Endodermal cell (in vitro differentiated cells): ENCODE data around the gene KATNB1. TPM values are rescaled to one million over a fixed set of nuclear protein-coding genes. Genes with fewer than 3 reads are reported as not detected.
"Not testable (repeated sequence)": the region's sequence is repeated elsewhere in the genome, so short reads cannot be mapped to it uniquely, and the experiment has no call there.

ENCODE experiments used
- DNase-seq: peaks from one replicate; pipeline ENCODE4 v3.0.0-alpha.2; 2017
- H3K27ac ChIP-seq: 2 replicates; pipeline ENCODE4 v1.5.1; 2013; ENCODE audit warnings: mild to moderate bottlenecking, low read depth, low read length, moderate library complexity
- H3K27me3 ChIP-seq: 2 replicates; pipeline ENCODE4 v1.6.1; 2013; ENCODE audit warnings: mild to moderate bottlenecking, low read length, moderate library complexity; ENCODE audit not compliant: insufficient read depth, control insufficient read depth, poor library complexity, severe bottlenecking
- H3K36me3 ChIP-seq: 2 replicates; pipeline ENCODE4 v1.7.0; 2013; ENCODE audit warnings: mild to moderate bottlenecking, low read length, moderate library complexity; ENCODE audit not compliant: control insufficient read depth, insufficient read depth
- H3K4me1 ChIP-seq: one replicate; pipeline ENCODE4 v1.7.0; 2013; ENCODE audit warnings: low read length; ENCODE audit not compliant: control insufficient read depth, insufficient read depth
- H3K4me3 ChIP-seq: 2 replicates; pipeline ENCODE4 v1.5.1; 2013; ENCODE audit warnings: mild to moderate bottlenecking, low read length, moderate library complexity
- H3K9ac ChIP-seq: 2 replicates; pipeline ENCODE4 v1.6.1; 2013; ENCODE audit warnings: mild to moderate bottlenecking, low read length, moderate library complexity; ENCODE audit not compliant: poor library complexity, severe bottlenecking; ENCODE audit errors: extremely low read depth
- H3K9me3 ChIP-seq: 2 replicates; pipeline ENCODE4 v1.6.1; 2013; ENCODE audit warnings: mild to moderate bottlenecking, low read length, moderate library complexity; ENCODE audit not compliant: control insufficient read depth
- H3K27ac Mint-ChIP-seq: 2 replicates; pipeline ENCODE4 v1.8.0; 2020; ENCODE audit warnings: mixed read lengths
- H3K27me3 Mint-ChIP-seq: 2 replicates; pipeline ENCODE4 v1.8.0; 2021; ENCODE audit warnings: mild to moderate bottlenecking, mixed read lengths; ENCODE audit not compliant: insufficient read depth
- H3K36me3 Mint-ChIP-seq: 2 replicates; pipeline ENCODE4 v1.8.0; 2020; ENCODE audit warnings: low read depth, mixed read lengths
- H3K4me1 Mint-ChIP-seq: 2 replicates; pipeline ENCODE4 v1.8.0; 2020; ENCODE audit warnings: mixed read lengths
- H3K4me3 Mint-ChIP-seq: 2 replicates; pipeline ENCODE4 v1.8.0; 2020; ENCODE audit warnings: mild to moderate bottlenecking, moderate library complexity, mixed read lengths
- H3K9me3 Mint-ChIP-seq: 2 replicates; pipeline ENCODE4 v1.8.0; 2020; ENCODE audit warnings: mild to moderate bottlenecking, mixed read lengths
- WGBS, 2 experiments: methylation state at CpG; one replicate each; pipeline versions ENCODE4 v1.1.5 to v1.1.7; 2013; ENCODE audit warnings: missing lambda C conversion rate in 2 of 2, mixed read lengths in 1 of 2; ENCODE audit not compliant: insufficient coverage in 1 of 2, insufficient read length in 1 of 2; 5-methylcytosine and 5-hydroxymethylcytosine counted together
- total RNA-seq, 2 donors: library from RNA; stranded (reverse); fragmentation: NEBNext Ultra II Directional in 1 of 2; extraction: Animal tissue kit (Norgen Biotek cat#: 25700) in 1 of 2; gene quantifications; 2 replicates in 1 of 2; 3 replicates in 1 of 2; pipeline ENCODE4 v1.2.1, GENCODE V29; 2021
- TF ChIP-seq, protein P1 (sequence below): fragments of 200-600 bp; sonication (generic); conservative IDR thresholded peaks from 2 replicates; pipeline ENCODE4 v1.5.0; 2021; ENCODE audit warnings: antibody characterized with exemption, mild to moderate bottlenecking

Gene KATNB1
- total RNA-seq, 2 donors from 2014 or later: 26.1 to 32.4 TPM

DNA sequence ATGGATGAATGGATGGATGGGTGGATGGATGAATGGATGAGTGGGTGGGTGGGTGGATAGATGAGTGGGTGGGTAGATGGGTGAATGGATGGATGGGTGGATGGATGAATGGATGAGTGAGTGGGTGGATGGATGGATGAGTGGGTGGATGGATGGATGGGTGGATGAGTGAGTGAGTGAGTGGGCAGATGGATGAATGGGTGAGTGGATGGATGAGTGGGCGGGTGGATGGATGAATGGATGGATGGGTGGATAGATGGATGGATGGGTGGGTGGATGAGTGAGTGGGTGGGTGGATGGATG is 6.4 kb upstream of the KATNB1 start:
- H3K27me3 Mint-ChIP-seq: no peaks in the 10 kb centered on the region
- H3K4me3 Mint-ChIP-seq: no peak overlapping the region
- Histone ChIP-seq H3K36me3 (no peaks in the 10 kb centered on the region), H3K9ac (no peak overlapping the region), H3K4me3 (no peak overlapping the region), H3K4me1 (no peaks in the 10 kb centered on the region), H3K27ac (no peak overlapping the region), H3K9me3 (no peaks in the 10 kb centered on the region), H3K27me3 (no peaks in the 10 kb centered on the region)
- no peak overlapping the region for H3K27ac Mint-ChIP-seq
- TF ChIP-seq, protein P1, sequence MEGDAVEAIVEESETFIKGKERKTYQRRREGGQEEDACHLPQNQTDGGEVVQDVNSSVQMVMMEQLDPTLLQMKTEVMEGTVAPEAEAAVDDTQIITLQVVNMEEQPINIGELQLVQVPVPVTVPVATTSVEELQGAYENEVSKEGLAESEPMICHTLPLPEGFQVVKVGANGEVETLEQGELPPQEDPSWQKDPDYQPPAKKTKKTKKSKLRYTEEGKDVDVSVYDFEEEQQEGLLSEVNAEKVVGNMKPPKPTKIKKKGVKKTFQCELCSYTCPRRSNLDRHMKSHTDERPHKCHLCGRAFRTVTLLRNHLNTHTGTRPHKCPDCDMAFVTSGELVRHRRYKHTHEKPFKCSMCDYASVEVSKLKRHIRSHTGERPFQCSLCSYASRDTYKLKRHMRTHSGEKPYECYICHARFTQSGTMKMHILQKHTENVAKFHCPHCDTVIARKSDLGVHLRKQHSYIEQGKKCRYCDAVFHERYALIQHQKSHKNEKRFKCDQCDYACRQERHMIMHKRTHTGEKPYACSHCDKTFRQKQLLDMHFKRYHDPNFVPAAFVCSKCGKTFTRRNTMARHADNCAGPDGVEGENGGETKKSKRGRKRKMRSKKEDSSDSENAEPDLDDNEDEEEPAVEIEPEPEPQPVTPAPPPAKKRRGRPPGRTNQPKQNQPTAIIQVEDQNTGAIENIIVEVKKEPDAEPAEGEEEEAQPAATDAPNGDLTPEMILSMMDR: no peak
- H3K36me3 Mint-ChIP-seq: peaks cover 6% of the 10 kb centered on the region
- DNase-seq: no peak
- 89% methylated on average over 1 of the region's 1 CpG; no CpG with 5 or more reads in 1 of the 2 experiments for WGBS, 2 experiments
- H3K4me1 Mint-ChIP-seq: peaks cover 5% of the 10 kb centered on the region
- peaks cover 13% of the 10 kb centered on the region for H3K9me3 Mint-ChIP-seq

DNA sequence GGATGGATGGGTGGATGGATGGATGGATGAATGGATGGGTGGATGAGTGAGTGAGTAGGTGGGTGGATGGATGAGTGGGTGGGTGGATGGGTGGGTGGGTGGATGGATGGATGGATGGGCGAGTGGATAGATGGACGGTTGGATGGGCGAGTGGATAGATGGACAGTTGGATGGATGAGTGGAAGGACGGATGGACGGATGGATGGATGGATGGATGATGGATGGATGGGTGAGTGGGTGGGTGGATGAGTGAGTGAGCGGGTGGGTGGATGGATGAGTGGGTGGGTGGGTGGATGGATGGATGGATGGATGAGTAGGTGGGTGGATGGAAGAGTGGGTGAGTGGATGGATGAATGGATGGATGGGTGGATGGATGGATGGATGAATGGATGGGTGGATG is 5.7 kb upstream of the KATNB1 start:
- H3K4me3 ChIP-seq, DNase-seq, H3K9me3 ChIP-seq, H3K27me3 ChIP-seq, H3K9ac ChIP-seq, H3K36me3 ChIP-seq, H3K27ac Mint-ChIP-seq, H3K4me1 ChIP-seq, H3K36me3 Mint-ChIP-seq, H3K4me1 Mint-ChIP-seq, H3K4me3 Mint-ChIP-seq, H3K27ac ChIP-seq, H3K27me3 Mint-ChIP-seq: not testable (repeated sequence)
- H3K9me3 Mint-ChIP-seq: peaks cover 13% of the 10 kb centered on the region
- 90 to 98% methylated on average over 4 to 6 of the region's 6 CpGs for whole genome bisulfite sequencing, 2 experiments

DNA sequence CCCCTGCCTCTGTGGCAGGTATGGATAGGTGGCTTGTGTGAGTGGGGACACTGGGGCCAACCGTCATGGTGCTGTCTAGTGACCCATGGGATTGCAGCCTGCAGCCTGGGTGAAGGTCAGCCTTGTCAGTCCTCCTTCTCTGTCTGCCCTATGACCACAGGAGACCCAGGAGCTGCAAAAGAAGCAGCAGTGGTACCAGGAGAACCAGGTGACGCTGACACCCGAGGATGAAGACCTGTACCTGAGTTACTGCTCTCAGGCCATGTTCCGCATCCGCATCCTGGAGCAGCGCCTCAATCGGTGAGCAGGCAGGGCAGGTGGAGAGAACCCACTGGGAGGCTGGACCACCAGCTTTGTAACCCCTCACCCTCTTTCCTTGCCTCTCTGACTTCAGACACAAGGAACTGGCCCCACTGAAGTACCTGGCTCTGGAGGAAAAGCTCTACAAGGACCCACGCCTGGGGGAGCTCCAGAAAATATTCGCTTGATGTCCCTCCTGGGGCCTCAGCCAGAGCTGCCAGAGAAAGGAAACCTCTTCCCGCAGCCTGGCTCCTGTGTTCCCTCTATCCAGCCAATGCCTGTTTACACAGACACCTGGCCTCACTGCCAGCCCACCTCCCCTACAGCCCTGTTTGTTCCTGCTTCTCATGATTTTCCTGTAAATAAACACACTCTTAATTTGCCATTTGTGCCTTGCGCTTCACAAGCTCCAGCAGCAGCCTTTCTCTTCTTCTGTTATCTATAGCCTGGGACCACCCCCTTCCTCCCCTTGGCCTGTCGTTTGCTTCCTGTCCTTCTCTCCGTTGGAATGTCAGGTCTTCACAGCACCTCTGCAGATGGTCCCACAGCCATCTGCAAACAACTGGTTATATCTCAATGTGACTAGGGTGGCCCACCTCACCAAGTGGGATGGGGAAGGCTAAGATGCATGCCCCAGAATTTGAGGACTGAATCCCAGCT is 4.5 kb upstream of the KATNB1 start:
- TF ChIP-seq, protein P1: no peak
- Mint-ChIP-seq H3K4me1 (peaks cover 5% of the 10 kb centered on the region), H3K27me3 (no peaks in the 10 kb centered on the region), H3K36me3 (peaks cover 6% of the 10 kb centered on the region), H3K4me3 (no peak overlapping the region), H3K27ac (peak overlapping the region; percentile 1), H3K9me3 (peaks cover 13% of the 10 kb centered on the region)
- H3K4me3 ChIP-seq: no peak overlapping the region
- 79 to 82% methylated on average over 7 to 13 of the region's 13 CpGs for WGBS, 2 experiments
- H3K9ac ChIP-seq: no peak overlapping the region
- no peaks in the 10 kb centered on the region for H3K9me3 ChIP-seq
- no peaks in the 10 kb centered on the region for H3K4me1 ChIP-seq
- no peaks in the 10 kb centered on the region for H3K36me3 ChIP-seq
- no peaks in the 10 kb centered on the region for H3K27me3 ChIP-seq
- peak; percentile 53 for DNase-seq
- H3K27ac ChIP-seq: no peak overlapping the region
